Astrocyte (in vitro differentiated cells and primary cell): ENCODE results near the gene HNF1B.

Experiments
- EZH2 ChIP-seq: IDR thresholded peaks from 2 replicates; pipeline ENCODE4 v1.6.1; 2012; ENCODE audit warnings: mild to moderate bottlenecking, low read length, inconsistent platforms; ENCODE audit not compliant: insufficient read depth
- TF ChIP-seq, protein P1 (sequence below): IDR thresholded peaks from 2 replicates; pipeline ENCODE4 v1.5.1; 2011; ENCODE audit warnings: low read depth, mild to moderate bottlenecking, inconsistent platforms, low read length, moderate library complexity; ENCODE audit not compliant: insufficient read depth

DNA sequence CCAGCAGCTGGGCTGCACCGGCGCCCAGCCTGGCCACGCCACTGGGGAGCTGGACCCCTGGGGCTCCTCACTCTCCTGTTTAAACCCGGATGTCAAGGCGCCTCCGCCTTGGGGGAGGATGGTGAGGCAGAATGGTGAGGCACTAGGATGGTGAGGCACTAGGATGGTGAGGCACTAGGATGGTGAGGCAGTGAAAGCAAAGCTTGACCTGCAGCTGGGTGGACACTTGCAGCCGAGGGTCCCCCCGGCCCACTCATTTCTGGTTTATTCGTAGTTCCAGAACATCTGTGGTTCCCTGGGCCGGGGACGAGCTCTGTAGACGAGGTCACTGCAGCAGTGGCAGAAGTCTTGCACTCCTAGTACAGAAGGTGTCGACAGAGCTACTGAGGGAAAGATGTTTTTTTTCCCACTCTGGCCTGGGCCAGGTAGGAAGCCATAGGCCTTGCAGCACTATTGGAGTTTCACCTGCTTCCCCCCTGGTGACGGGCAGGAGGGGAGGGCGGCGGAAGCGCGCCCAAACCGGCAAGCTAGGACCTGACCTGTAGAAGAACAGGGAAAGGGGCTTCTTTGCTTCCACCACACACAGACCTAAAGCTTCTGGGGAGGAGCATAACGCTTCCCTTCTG is 1.1 kb upstream of the HNF1B start:
- TF ChIP-seq, protein P1, sequence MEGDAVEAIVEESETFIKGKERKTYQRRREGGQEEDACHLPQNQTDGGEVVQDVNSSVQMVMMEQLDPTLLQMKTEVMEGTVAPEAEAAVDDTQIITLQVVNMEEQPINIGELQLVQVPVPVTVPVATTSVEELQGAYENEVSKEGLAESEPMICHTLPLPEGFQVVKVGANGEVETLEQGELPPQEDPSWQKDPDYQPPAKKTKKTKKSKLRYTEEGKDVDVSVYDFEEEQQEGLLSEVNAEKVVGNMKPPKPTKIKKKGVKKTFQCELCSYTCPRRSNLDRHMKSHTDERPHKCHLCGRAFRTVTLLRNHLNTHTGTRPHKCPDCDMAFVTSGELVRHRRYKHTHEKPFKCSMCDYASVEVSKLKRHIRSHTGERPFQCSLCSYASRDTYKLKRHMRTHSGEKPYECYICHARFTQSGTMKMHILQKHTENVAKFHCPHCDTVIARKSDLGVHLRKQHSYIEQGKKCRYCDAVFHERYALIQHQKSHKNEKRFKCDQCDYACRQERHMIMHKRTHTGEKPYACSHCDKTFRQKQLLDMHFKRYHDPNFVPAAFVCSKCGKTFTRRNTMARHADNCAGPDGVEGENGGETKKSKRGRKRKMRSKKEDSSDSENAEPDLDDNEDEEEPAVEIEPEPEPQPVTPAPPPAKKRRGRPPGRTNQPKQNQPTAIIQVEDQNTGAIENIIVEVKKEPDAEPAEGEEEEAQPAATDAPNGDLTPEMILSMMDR = no peak
- no peak for TF ChIP-seq EZH2
